ENCODE results near the gene ZCWPW2.

ZCWPW2 gene

GRCh38 chr3:28575100-28575745, 226.7 kb downstream of the ZCWPW2 start:
- no peak for DNase-seq (ENCODE audit: low read depth)
